Fibroblast of pulmonary artery (primary cell): ENCODE data around the gene APP.

Experiments
- DNase-seq: peaks from one replicate; pipeline ENCODE4 v3.0.0-alpha.2; 2010; ENCODE audit warnings: low read depth
- H3K4me3 ChIP-seq: replicated peaks from 2 replicates; pipeline ENCODE4 v1.5.1; 2011; ENCODE audit warnings: low read depth, mild to moderate bottlenecking, control low read depth, low read length, moderate library complexity
- CTCF ChIP-seq: IDR thresholded peaks from 2 replicates; pipeline ENCODE4 v1.5.1; 2011; ENCODE audit warnings: mild to moderate bottlenecking, control low read depth, low read length, inconsistent platforms; ENCODE audit errors: missing control alignments

The APP gene

GRCh38 chr21:25831300-25831960 is 339.1 kb downstream of the APP start:
- no peak overlapping the region for H3K4me3 ChIP-seq
- TF ChIP-seq CTCF, result no peak
- no peak for DNase-seq
